Measurements from ENCODE around the gene KCNJ6. TPM values are rescaled to one million over a fixed set of nuclear protein-coding genes. Genes with fewer than 3 reads are reported as not detected.

KCNJ6 gene
- total RNA-seq, 1 experiment from 2014 or later: 0.05 TPM

DNA sequence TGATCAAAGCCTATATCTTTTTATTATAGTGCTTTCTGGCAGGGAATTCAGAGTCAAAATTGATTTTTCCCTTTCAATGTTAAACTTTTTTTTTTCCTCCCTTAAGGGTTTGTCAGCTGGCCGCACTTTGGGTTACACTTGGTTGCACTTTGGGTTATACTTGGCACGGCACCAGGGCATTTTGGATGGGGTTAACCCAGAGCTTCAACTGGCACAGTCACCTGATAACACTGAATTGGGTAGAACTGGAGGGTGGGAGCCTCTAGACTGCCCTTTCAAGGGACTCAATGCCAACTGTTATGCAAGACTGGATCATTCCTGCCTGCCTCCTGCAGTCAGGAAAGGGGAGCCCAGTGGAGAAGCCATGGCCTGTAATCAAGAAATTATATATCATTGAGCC lies 211.5 kb downstream of the KCNJ6 start:
- CTCF ChIA-PET: no interaction called here
- BruUV-seq (replicated peaks): no TSS peak
- H3K4me1 Mint-ChIP-seq (ENCODE audit: low read depth, unreplicated experiment): no peaks in the 10 kb centered on the region
- no peak overlapping the region for H3K27ac Mint-ChIP-seq (ENCODE audit: unreplicated experiment)
- no peaks in the 10 kb centered on the region for H3K36me3 Mint-ChIP-seq (ENCODE audit: insufficient read depth, unreplicated experiment)
- no peaks in the 10 kb centered on the region for H3K27me3 Mint-ChIP-seq (ENCODE audit: unreplicated experiment)
- no peaks in the 10 kb centered on the region for H3K9me3 Mint-ChIP-seq (ENCODE audit: low read depth, unreplicated experiment)
- TF ChIP-seq, protein P1, sequence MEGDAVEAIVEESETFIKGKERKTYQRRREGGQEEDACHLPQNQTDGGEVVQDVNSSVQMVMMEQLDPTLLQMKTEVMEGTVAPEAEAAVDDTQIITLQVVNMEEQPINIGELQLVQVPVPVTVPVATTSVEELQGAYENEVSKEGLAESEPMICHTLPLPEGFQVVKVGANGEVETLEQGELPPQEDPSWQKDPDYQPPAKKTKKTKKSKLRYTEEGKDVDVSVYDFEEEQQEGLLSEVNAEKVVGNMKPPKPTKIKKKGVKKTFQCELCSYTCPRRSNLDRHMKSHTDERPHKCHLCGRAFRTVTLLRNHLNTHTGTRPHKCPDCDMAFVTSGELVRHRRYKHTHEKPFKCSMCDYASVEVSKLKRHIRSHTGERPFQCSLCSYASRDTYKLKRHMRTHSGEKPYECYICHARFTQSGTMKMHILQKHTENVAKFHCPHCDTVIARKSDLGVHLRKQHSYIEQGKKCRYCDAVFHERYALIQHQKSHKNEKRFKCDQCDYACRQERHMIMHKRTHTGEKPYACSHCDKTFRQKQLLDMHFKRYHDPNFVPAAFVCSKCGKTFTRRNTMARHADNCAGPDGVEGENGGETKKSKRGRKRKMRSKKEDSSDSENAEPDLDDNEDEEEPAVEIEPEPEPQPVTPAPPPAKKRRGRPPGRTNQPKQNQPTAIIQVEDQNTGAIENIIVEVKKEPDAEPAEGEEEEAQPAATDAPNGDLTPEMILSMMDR (IDR thresholded peaks at IDR 0.05; ENCODE audit: unreplicated experiment): no peak
- no peak overlapping the region for H3K4me3 Mint-ChIP-seq (ENCODE audit: low read depth, unreplicated experiment)
- DNase-seq: no peak
- intact Hi-C loops (cut with micrococcal nuclease; ENCODE audit: unreplicated experiment): no loop called here

DNA sequence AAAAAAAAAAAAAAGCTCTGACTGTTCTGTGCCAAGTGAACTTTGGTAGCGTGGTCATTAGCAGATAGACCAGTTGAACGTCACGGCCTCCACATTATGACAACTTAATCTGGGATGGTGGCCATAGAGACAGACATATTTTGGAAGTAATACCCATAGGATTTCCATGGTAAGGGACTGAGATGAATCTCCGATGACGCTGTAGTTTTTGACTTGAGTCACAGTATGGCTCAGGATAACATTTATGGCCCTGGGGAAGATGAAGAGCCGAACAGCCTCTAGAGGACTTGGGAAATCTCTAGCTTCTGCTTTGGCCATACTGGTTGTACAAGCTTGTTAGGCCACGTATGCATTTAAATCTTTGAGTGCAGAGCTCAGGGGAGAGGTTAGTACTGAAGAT lies 214.0 kb downstream of the KCNJ6 start:
- BruUV-seq (replicated peaks): no TSS peak
- Mint-ChIP-seq H3K27me3 (ENCODE audit: unreplicated experiment) (peaks cover 9% of the 10 kb centered on the region), H3K9me3 (ENCODE audit: low read depth, unreplicated experiment) (no peaks in the 10 kb centered on the region), H3K4me1 (ENCODE audit: low read depth, unreplicated experiment) (no peaks in the 10 kb centered on the region), H3K4me3 (ENCODE audit: low read depth, unreplicated experiment) (no peak overlapping the region), H3K36me3 (ENCODE audit: insufficient read depth, unreplicated experiment) (no peaks in the 10 kb centered on the region), H3K27ac (ENCODE audit: unreplicated experiment) (no peak overlapping the region)
- DNase-seq: no peak
- TF ChIP-seq, protein P1 (IDR thresholded peaks at IDR 0.05; ENCODE audit: unreplicated experiment): no peak
- intact Hi-C loops (cut with micrococcal nuclease; ENCODE audit: unreplicated experiment): no loop called here
- CTCF ChIA-PET: interaction anchor here (1.2 kb wide), 1 partner anchor 138 kb away, joined by 4 read pairs; no protein-coding TSS in a partner anchor

DNA sequence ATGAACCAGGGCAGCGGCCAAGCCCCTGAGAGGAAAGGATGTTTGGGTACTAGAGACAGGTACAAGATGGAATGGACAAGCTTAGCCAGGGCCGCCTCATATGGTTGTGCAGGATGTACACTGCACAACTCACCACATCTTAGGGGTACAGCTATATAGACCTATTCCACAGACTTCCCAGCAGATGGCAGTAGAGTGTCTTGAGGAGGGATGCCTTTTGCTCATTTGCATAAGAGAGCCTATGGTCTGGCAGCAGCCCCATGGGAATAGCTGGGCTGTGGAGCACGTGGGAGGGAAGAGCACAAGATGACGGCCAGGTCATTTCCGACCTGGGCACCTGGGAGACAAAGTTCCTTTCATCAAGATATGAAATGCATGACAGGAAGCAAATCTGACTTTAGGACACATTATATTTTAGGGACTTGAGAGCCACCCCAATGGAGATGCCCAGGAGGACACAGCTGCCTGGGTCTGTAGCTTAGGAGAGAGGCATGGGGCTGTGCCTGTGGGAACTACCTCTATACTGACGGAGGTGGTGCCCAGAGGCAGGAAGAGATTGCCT lies 215.5 kb downstream of the KCNJ6 start:
- no peak overlapping the region for H3K4me3 Mint-ChIP-seq (ENCODE audit: low read depth, unreplicated experiment)
- H3K9me3 Mint-ChIP-seq (ENCODE audit: low read depth, unreplicated experiment): no peaks in the 10 kb centered on the region
- H3K27me3 Mint-ChIP-seq (ENCODE audit: unreplicated experiment): peaks cover 25% of the 10 kb centered on the region
- TF ChIP-seq, protein P1 (IDR thresholded peaks at IDR 0.05; ENCODE audit: unreplicated experiment): peak; percentile 32
- no peak overlapping the region for H3K27ac Mint-ChIP-seq (ENCODE audit: unreplicated experiment)
- H3K36me3 Mint-ChIP-seq (ENCODE audit: insufficient read depth, unreplicated experiment): no peaks in the 10 kb centered on the region
- BruUV-seq (replicated peaks): no TSS peak
- CTCF ChIA-PET: interaction anchor here (1.4 kb wide), 1 partner anchor 426 kb away, joined by 5 read pairs; no protein-coding TSS in a partner anchor
- intact Hi-C loops (cut with micrococcal nuclease; ENCODE audit: unreplicated experiment): no loop called here
- H3K4me1 Mint-ChIP-seq (ENCODE audit: low read depth, unreplicated experiment): no peaks in the 10 kb centered on the region
- peak; percentile 39 for DNase-seq

DNA sequence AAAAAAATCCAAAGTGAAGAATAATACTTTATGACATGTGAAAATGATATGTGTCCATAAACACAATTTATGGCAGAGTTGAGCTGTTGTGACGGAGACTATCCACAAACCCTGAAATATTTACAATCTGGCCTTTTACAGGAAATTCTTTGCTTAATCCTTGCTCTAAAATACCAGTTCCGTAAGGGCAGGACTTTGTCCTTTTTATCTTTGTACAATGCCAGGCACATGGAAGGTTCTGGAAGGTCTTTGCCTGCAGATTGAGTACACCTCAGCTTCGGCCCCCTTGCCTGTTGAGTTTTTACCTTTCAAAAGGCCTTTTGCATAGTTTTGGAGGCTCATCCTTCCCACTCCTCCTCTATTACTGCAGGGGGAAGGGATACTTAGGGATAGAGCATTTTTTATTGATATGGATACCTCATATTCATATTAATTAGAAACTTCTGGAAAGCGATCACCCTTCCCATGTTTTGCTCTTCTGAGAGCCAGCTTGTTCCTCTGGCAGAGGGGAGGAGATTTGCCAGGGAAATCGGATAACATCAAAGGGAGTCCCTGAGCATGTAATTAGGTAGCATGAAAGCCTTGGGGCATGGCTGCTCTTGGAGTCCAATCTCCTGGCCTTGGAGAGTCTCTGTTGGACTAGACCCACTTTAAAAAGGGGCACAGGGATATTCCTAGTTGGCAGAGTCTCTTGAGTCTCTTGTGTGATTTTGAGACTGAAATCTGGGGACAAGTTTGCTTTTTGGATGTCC lies 217.1 kb downstream of the KCNJ6 start:
- Mint-ChIP-seq H3K27ac (ENCODE audit: unreplicated experiment) (no peak overlapping the region), H3K4me1 (ENCODE audit: low read depth, unreplicated experiment) (no peaks in the 10 kb centered on the region), H3K27me3 (ENCODE audit: unreplicated experiment) (peaks cover 32% of the 10 kb centered on the region), H3K9me3 (ENCODE audit: low read depth, unreplicated experiment) (no peaks in the 10 kb centered on the region), H3K36me3 (ENCODE audit: insufficient read depth, unreplicated experiment) (no peaks in the 10 kb centered on the region), H3K4me3 (ENCODE audit: low read depth, unreplicated experiment) (no peak overlapping the region)
- BruUV-seq (replicated peaks): no TSS peak
- CTCF ChIA-PET: no interaction called here
- intact Hi-C loops (cut with micrococcal nuclease; ENCODE audit: unreplicated experiment): no loop called here
- DNase-seq: no peak
- TF ChIP-seq, protein P1 (IDR thresholded peaks at IDR 0.05; ENCODE audit: unreplicated experiment): no peak
